Caco-2 (cell line): ENCODE results near the gene INSYN2A. TPM values are rescaled to one million over a fixed set of nuclear protein-coding genes. Genes with fewer than 3 reads are reported as not detected.

Experiments used
- BruUV-seq: library from RNA; stranded (reverse); fragments of 400-500 nt; replicated peaks from 2 replicates; lab custom pipeline; 2021; lab: Mats Ljungman, UMichigan
- CTCF ChIA-PET: fragments of 300-600 bp; sonication (Branson Sonifier 250); formaldehyde crosslinking; loops from one replicate; lab custom pipeline; 2022; ENCODE audit warnings: antibody characterized with exemption; lab: Charles Lee
- POLR2A ChIA-PET: fragments of 300-600 bp; sonication (Branson Sonifier 250); formaldehyde crosslinking; loops from one replicate; lab custom pipeline; 2022; ENCODE audit warnings: antibody characterized with exemption; lab: Charles Lee
- DNase-seq, 2 experiments: peaks; one replicate each; pipeline versions ENCODE4 v3.0.0 to v3.0.0-alpha.2; 2020 to 2022
- H3K27me3 ChIP-seq: replicated peaks from 2 replicates; pipeline ENCODE4 v1.6.0; 2011; ENCODE audit warnings: low read length; ENCODE audit not compliant: control insufficient read depth, insufficient read depth
- H3K36me3 ChIP-seq: 2 replicates; pipeline ENCODE4 v1.5.1; 2011; ENCODE audit warnings: low read length; ENCODE audit not compliant: control insufficient read depth, insufficient read depth
- H3K4me1 ChIP-seq: fragments of 250-450 bp; sonication (Bioruptor Pico); 2 replicates; pipeline ENCODE4 v1.5.1; 2020; ENCODE audit warnings: mild to moderate bottlenecking
- H3K4me3 ChIP-seq: 2 replicates; pipeline ENCODE4 v1.5.1; 2011; ENCODE audit warnings: low read depth, mild to moderate bottlenecking, control low read depth, low read length
- H3K9me3 ChIP-seq: fragments of 250-450 bp; sonication (Bioruptor Pico); 2 replicates; pipeline ENCODE4 v1.5.1; 2020; ENCODE audit warnings: mild to moderate bottlenecking, moderate library complexity
- H3K27ac Mint-ChIP-seq: one replicate; pipeline ENCODE4 v1.8.0; 2022; ENCODE audit warnings: mixed read lengths; ENCODE audit not compliant: unreplicated experiment
- H3K27me3 Mint-ChIP-seq: one replicate; pipeline ENCODE4 v1.8.0; 2022; ENCODE audit warnings: mixed read lengths; ENCODE audit not compliant: insufficient read depth, unreplicated experiment
- H3K36me3 Mint-ChIP-seq: one replicate; pipeline ENCODE4 v1.8.0; 2022; ENCODE audit warnings: mild to moderate bottlenecking, mixed read lengths; ENCODE audit not compliant: insufficient read depth, unreplicated experiment
- H3K4me1 Mint-ChIP-seq: one replicate; pipeline ENCODE4 v1.8.0; 2022; ENCODE audit warnings: low read depth, mixed read lengths; ENCODE audit not compliant: unreplicated experiment
- H3K4me3 Mint-ChIP-seq: one replicate; pipeline ENCODE4 v1.8.0; 2022; ENCODE audit warnings: mild to moderate bottlenecking, moderate library complexity, mixed read lengths; ENCODE audit not compliant: unreplicated experiment
- H3K9me3 Mint-ChIP-seq: one replicate; pipeline ENCODE4 v1.8.0; 2022; ENCODE audit warnings: mixed read lengths; ENCODE audit not compliant: unreplicated experiment
- CTCF ChIP-seq, 2 experiments: fragments of 200-600 bp in 1 of 2; IDR thresholded peaks; 1 replicate in 1 of 2; 2 replicates in 1 of 2; pipeline versions ENCODE4 v1.5.1 to v1.8.0; 2011 to 2022; ENCODE audit warnings: antibody characterized with exemption in 1 of 2, control low read depth in 1 of 2, inconsistent platforms in 1 of 2, low read depth in 1 of 2, low read length in 1 of 2, mild to moderate bottlenecking in 1 of 2, moderate library complexity in 1 of 2; ENCODE audit not compliant: insufficient read depth in 1 of 2, severe bottlenecking in 1 of 2, unreplicated experiment in 1 of 2
- intact Hi-C: fragments of 100-400 bp; cut with micrococcal nuclease; formaldehyde crosslinking; loops from one replicate; pipeline ENCODE4 v1.10.0; 2022; ENCODE audit not compliant: unreplicated experiment
- total RNA-seq: library from RNA; stranded (reverse); gene quantifications from 2 replicates; pipeline ENCODE4 v1.2.3, GENCODE V29; 2022

Gene INSYN2A
- total RNA-seq, 1 experiment from 2014 or later: not detected

- Mint-ChIP-seq H3K27ac (no peak overlapping the region), H3K4me3 (no peak overlapping the region), H3K9me3 (no peaks in the 10 kb centered on the region), H3K27me3 (no peaks in the 10 kb centered on the region), H3K36me3 (no peaks in the 10 kb centered on the region), H3K4me1 (no peaks in the 10 kb centered on the region)
- CTCF ChIA-PET: no interaction called here
- no TSS peak for BruUV-seq
- Histone ChIP-seq H3K9me3 (no peaks in the 10 kb centered on the region), H3K36me3 (no peaks in the 10 kb centered on the region), H3K4me1 (no peaks in the 10 kb centered on the region), H3K4me3 (no peak overlapping the region), H3K27me3 (no peaks in the 10 kb centered on the region)
- no peak for TF ChIP-seq CTCF (IDR thresholded peaks at IDR 0.05; ENCODE audit: insufficient read depth in 1 of 2, low read depth in 1 of 2, low read length in 1 of 2, severe bottlenecking in 1 of 2, unreplicated experiment in 1 of 2)
- DNase-seq: no peak
- intact Hi-C loops: no loop called here
- POLR2A ChIA-PET: no interaction called here
Measured at GRCh38 chr10:127158662-127159061, 37.7 kb downstream of the INSYN2A start.

DNA sequence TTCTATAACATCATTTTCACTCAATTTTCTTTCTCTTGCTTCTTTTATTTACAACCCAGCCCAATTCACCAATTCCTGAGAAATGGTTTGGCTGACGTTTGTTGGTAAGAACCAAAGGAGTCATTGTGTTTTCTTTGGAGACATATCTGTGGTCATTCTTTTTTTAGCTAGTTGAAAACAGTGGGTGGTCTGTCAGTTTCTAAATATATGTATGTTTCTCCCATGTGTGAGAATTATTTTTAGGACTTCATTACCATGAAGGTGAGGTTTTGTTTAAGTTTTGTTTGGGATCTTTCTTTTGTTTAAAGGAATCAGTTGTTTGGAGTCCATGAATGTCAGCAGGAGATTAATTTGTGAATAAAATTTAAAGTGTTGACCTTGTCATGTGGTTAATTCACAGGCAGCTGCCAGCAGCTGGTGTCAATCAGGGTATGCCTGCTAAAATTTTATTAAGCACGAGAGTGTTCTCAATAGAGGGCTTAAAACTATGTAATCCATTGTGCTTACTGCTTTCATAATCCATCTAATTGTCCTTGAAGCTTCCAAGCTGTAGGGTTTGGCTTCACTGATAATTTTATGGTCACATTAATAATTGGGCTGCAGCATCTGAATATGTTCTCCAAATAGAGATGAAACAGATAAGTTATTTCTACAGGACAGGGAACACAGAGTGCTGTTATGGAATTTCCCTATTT is 38.7 kb downstream of the INSYN2A start:
- H3K4me3 Mint-ChIP-seq: no peak overlapping the region
- intact Hi-C loops: no loop called here

GRCh38 chr10:127157089-127157488 is 39.3 kb downstream of the INSYN2A start:
- Mint-ChIP-seq H3K9me3 (no peaks in the 10 kb centered on the region), H3K4me1 (no peaks in the 10 kb centered on the region), H3K27ac (no peak overlapping the region), H3K4me3 (no peak overlapping the region), H3K27me3 (no peaks in the 10 kb centered on the region), H3K36me3 (no peaks in the 10 kb centered on the region)
- H3K4me3 ChIP-seq: no peak overlapping the region
- BruUV-seq: no TSS peak
- H3K4me1 ChIP-seq: no peaks in the 10 kb centered on the region
- ChIA-PET POLR2A (no interaction called here), CTCF (no interaction called here)
- no peak for TF ChIP-seq CTCF (IDR thresholded peaks at IDR 0.05; ENCODE audit: insufficient read depth in 1 of 2, low read depth in 1 of 2, low read length in 1 of 2, severe bottlenecking in 1 of 2, unreplicated experiment in 1 of 2)
- no peaks in the 10 kb centered on the region for H3K27me3 ChIP-seq
- no peaks in the 10 kb centered on the region for H3K9me3 ChIP-seq
- DNase-seq: no peak
- intact Hi-C loops: no loop called here
- no peaks in the 10 kb centered on the region for H3K36me3 ChIP-seq

More for the DNA sequence above, 38.7 kb downstream of the INSYN2A start:
- no peaks in the 10 kb centered on the region for H3K36me3 Mint-ChIP-seq
- no peaks in the 10 kb centered on the region for H3K4me1 Mint-ChIP-seq
- no TSS peak for BruUV-seq
- TF ChIP-seq CTCF (IDR thresholded peaks at IDR 0.05; ENCODE audit: insufficient read depth in 1 of 2, low read depth in 1 of 2, low read length in 1 of 2, severe bottlenecking in 1 of 2, unreplicated experiment in 1 of 2): no peak
- no peaks in the 10 kb centered on the region for H3K27me3 Mint-ChIP-seq
- no peaks in the 10 kb centered on the region for H3K9me3 ChIP-seq
- no peak for DNase-seq
- no peaks in the 10 kb centered on the region for H3K9me3 Mint-ChIP-seq
- no peaks in the 10 kb centered on the region for H3K4me1 ChIP-seq
- H3K27ac Mint-ChIP-seq: no peak overlapping the region
- no peak overlapping the region for H3K4me3 ChIP-seq
- H3K27me3 ChIP-seq: no peaks in the 10 kb centered on the region
- CTCF ChIA-PET: no interaction called here
- POLR2A ChIA-PET: no interaction called here
- no peaks in the 10 kb centered on the region for H3K36me3 ChIP-seq
